ENCODE measurements around the gene ST8SIA4. TPM values are rescaled to one million over a fixed set of nuclear protein-coding genes. Genes with fewer than 3 reads are reported as not detected.

Gene ST8SIA4
- total RNA-seq, 3 donors from 2014 or later, result 2.6 to 4.6 (median 4.5) TPM

GRCh38 chr5:100864931-100865330 is 38.2 kb downstream of the ST8SIA4 start:
- no peak for TF ChIP-seq CTCF (IDR thresholded peaks at IDR 0.05)
- no peak for TF ChIP-seq POLR2A (IDR thresholded peaks at IDR 0.05)
- no peak for TF ChIP-seq POLR2AphosphoS5 (IDR thresholded peaks at IDR 0.05)
- no peaks in the 10 kb centered on the region for H3K36me3 ChIP-seq
- DNase-seq (ENCODE audit: low spot score in 2 of 2), result no peak
- no peak overlapping the region for H3K4me3 ChIP-seq
- H3K27me3 ChIP-seq, result no peaks in the 10 kb centered on the region
- H3K4me1 ChIP-seq, result no peaks in the 10 kb centered on the region
- intact Hi-C loops (cut with DNase I; ENCODE audit: low total_unique reads), result no loop called here
- H3K27ac ChIP-seq, result no peak overlapping the region
- no peaks in the 10 kb centered on the region for H3K9me3 ChIP-seq

- intact Hi-C loops (cut with DNase I; ENCODE audit: low total_unique reads), result no loop called here
- Histone ChIP-seq H3K36me3 (no peaks in the 10 kb centered on the region), H3K4me1 (no peaks in the 10 kb centered on the region), H3K27me3 (no peaks in the 10 kb centered on the region), H3K27ac (no peak overlapping the region), H3K4me3 (no peak overlapping the region), H3K9me3 (no peaks in the 10 kb centered on the region)
- DNase-seq (ENCODE audit: low spot score in 2 of 2), result no peak
- no peak for TF ChIP-seq POLR2AphosphoS5 (IDR thresholded peaks at IDR 0.05)
- no peak for TF ChIP-seq CTCF (IDR thresholded peaks at IDR 0.05)
- no peak for TF ChIP-seq POLR2A (IDR thresholded peaks at IDR 0.05)
Observed at GRCh38 chr5:100863739-100864138, 39.3 kb downstream of the ST8SIA4 start.

GRCh38 chr5:100861148-100861547 is 41.9 kb downstream of the ST8SIA4 start:
- intact Hi-C loops (cut with DNase I; ENCODE audit: low total_unique reads), result no loop called here
- Histone ChIP-seq H3K4me1 (no peaks in the 10 kb centered on the region), H3K27ac (no peak overlapping the region), H3K4me3 (no peak overlapping the region), H3K27me3 (no peaks in the 10 kb centered on the region), H3K9me3 (no peaks in the 10 kb centered on the region), H3K36me3 (no peaks in the 10 kb centered on the region)
- DNase-seq (ENCODE audit: low spot score in 2 of 2), result no peak
- TF ChIP-seq POLR2AphosphoS5 (IDR thresholded peaks at IDR 0.05) (no peak), CTCF (IDR thresholded peaks at IDR 0.05) (no peak), POLR2A (IDR thresholded peaks at IDR 0.05) (no peak)

GRCh38 chr5:100860407-100860806 is 42.7 kb downstream of the ST8SIA4 start:
- TF ChIP-seq POLR2A (IDR thresholded peaks at IDR 0.05) (no peak), CTCF (IDR thresholded peaks at IDR 0.05) (no peak), POLR2AphosphoS5 (IDR thresholded peaks at IDR 0.05) (no peak)
- Histone ChIP-seq H3K27ac (no peak overlapping the region), H3K9me3 (no peaks in the 10 kb centered on the region), H3K27me3 (no peaks in the 10 kb centered on the region), H3K36me3 (no peaks in the 10 kb centered on the region), H3K4me3 (no peak overlapping the region), H3K4me1 (no peaks in the 10 kb centered on the region)
- no peak for DNase-seq (ENCODE audit: low spot score in 2 of 2)
- intact Hi-C loops (cut with DNase I; ENCODE audit: low total_unique reads), result no loop called here

- Histone ChIP-seq H3K9me3 (no peaks in the 10 kb centered on the region), H3K36me3 (no peaks in the 10 kb centered on the region), H3K27me3 (no peaks in the 10 kb centered on the region), H3K4me3 (no peak overlapping the region), H3K27ac (no peak overlapping the region), H3K4me1 (no peaks in the 10 kb centered on the region)
- DNase-seq (ENCODE audit: low spot score in 2 of 2), result no peak
- no peak for TF ChIP-seq POLR2A (IDR thresholded peaks at IDR 0.05)
- no peak for TF ChIP-seq POLR2AphosphoS5 (IDR thresholded peaks at IDR 0.05)
- no peak for TF ChIP-seq CTCF (IDR thresholded peaks at IDR 0.05)
- intact Hi-C loops (cut with DNase I; ENCODE audit: low total_unique reads), result no loop called here
Observed at GRCh38 chr5:100858987-100859545, 44.0 kb downstream of the ST8SIA4 start.
